Ishikawa (cell line): ENCODE measurements around the gene PARD3B.

Source experiments
- CREB1 ChIP-seq: IDR thresholded peaks from 2 replicates; pipeline ENCODE4 v1.6.1; 2012; ENCODE audit warnings: low read depth
- RAD21 ChIP-seq: IDR thresholded peaks from 2 replicates; pipeline ENCODE4 v1.6.1; 2012; ENCODE audit warnings: low read depth
- REST ChIP-seq: IDR thresholded peaks from 2 replicates; pipeline ENCODE4 v1.6.1; 2012; ENCODE audit warnings: low read depth, mild to moderate bottlenecking
- ZBTB7A ChIP-seq: IDR thresholded peaks from 2 replicates; pipeline ENCODE4 v1.6.1; 2012; ENCODE audit warnings: low read depth

DNA sequence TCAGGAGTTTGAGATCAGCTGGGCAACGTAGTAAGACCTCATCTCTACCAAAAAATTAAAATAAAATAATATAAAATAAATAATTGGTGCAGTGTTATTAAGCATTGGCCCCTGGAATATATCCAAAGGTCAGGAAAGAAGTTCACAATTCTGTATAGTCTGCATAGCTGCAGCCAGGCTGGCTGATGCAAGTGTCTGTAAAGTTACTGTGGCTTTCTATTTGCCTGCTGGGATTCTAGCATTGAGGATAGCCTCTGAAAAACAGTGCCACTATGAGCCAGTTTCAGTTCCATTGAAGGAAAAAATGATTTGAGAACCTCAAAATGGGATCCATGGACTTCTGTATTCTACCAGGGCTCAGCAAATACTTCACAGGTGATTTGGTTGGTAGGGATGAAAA is 208.6 kb downstream of the PARD3B start:
- no peak for TF ChIP-seq RAD21
- TF ChIP-seq CREB1 = no peak
- TF ChIP-seq REST = no peak
- no peak for TF ChIP-seq ZBTB7A
